Fibroblast of the aortic adventitia (primary cell): ENCODE results near the gene SIX1. TPM values are rescaled to one million over a fixed set of nuclear protein-coding genes. Genes with fewer than 3 reads are reported as not detected.

Experiments used
- DNase-seq: peaks from one replicate; pipeline ENCODE4 v3.0.0-alpha.2; 2010; ENCODE audit warnings: low read depth
- H3K4me3 ChIP-seq: 2 replicates; pipeline ENCODE4 v1.5.1; 2011; ENCODE audit warnings: low read depth, mild to moderate bottlenecking, control low read depth, low read length, moderate library complexity
- total RNA-seq: library from RNA; depleted of rRNA; stranded (reverse); fragments of >200 nt; gene quantifications from 2 replicates; pipeline ENCODE4 v1.2.3, GENCODE V29; 2012; ENCODE audit warnings: low replicate concordance
- TF ChIP-seq, protein P1 (sequence below): IDR thresholded peaks from 2 replicates; pipeline ENCODE4 v1.5.1; 2011; ENCODE audit warnings: mild to moderate bottlenecking, low read length, control low read depth, inconsistent platforms; ENCODE audit not compliant: insufficient read depth

SIX1 gene
- total RNA-seq, 1 donor: 9.6 TPM

DNA sequence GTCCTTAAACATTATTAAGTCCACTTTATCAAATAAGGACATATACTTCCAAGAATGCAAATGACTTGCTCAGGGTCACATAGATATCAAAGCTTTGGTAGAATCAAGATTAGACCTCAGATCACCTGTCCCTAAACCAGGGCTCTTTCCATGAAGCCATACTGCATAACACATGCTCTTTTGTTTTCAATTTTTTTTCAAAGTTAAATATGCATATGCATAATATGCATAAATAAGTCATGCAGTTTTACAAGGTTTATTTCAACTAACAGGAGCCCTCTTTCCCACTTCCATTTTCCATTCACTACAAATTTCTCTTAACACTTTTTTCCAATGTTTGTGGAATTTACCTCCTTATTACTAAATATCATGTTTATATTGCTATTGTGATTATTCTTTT is 53.1 kb downstream of the SIX1 start:
- no peak overlapping the region for H3K4me3 ChIP-seq
- no peak for DNase-seq
- TF ChIP-seq, protein P1, sequence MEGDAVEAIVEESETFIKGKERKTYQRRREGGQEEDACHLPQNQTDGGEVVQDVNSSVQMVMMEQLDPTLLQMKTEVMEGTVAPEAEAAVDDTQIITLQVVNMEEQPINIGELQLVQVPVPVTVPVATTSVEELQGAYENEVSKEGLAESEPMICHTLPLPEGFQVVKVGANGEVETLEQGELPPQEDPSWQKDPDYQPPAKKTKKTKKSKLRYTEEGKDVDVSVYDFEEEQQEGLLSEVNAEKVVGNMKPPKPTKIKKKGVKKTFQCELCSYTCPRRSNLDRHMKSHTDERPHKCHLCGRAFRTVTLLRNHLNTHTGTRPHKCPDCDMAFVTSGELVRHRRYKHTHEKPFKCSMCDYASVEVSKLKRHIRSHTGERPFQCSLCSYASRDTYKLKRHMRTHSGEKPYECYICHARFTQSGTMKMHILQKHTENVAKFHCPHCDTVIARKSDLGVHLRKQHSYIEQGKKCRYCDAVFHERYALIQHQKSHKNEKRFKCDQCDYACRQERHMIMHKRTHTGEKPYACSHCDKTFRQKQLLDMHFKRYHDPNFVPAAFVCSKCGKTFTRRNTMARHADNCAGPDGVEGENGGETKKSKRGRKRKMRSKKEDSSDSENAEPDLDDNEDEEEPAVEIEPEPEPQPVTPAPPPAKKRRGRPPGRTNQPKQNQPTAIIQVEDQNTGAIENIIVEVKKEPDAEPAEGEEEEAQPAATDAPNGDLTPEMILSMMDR: no peak

DNA sequence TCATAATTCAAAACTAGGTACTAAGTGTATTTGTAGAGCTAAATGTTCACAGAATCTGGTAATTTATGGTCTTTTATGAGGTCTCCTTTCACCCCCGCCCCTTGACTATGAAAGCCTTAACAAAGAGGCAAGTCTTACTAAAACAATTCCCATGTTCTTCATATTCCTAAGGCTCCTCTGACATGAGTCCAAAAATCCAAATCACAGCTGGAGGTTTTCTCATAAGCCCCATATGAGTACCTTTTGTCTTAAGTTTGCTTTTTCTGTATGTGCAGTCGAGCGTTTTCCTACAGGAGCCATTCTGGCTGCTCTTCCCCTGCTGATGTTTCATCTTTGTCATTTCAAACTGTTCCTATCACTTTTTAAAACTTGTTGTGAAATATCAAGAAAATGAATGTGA is 55.2 kb downstream of the SIX1 start:
- DNase-seq: no peak
- TF ChIP-seq, protein P1: no peak
- H3K4me3 ChIP-seq: no peak overlapping the region

Other genes starting within 250 kb of the SIX1 start
- 0.18 and 0.41 TPM in 2 replicates for gene C14orf39, start 163.4 kb downstream of the SIX1 start, total RNA-seq
- gene SIX6, start 140.3 kb downstream of the SIX1 start, total RNA-seq: not detected in 2 replicates
- 4.0 and 16.3 TPM in 2 replicates for gene SIX4, start 74.9 kb upstream of the SIX1 start, total RNA-seq
- gene MNAT1, start 85.3 kb upstream of the SIX1 start, total RNA-seq: 59.9 and 71.2 TPM in 2 replicates